H4 (cell line): Measurements from ENCODE around the gene MAEL. TPM values are rescaled to one million over a fixed set of nuclear protein-coding genes. Genes with fewer than 3 reads are reported as not detected.
A peak's percentile ranks its signal among the peaks of the same experiment; 100 is the strongest.

Experiments used
- DNase-seq: peaks from one replicate; pipeline ENCODE4 v3.0.0-alpha.2; 2015; ENCODE audit warnings: low spot score
- total RNA-seq: library from RNA; depleted of rRNA; stranded (reverse); fragments of >200 nt; shearing (Covaris generic); gene quantifications from 2 replicates; pipeline ENCODE4 v1.2.3, GENCODE V29; 2014; rRNA removed

Gene MAEL
- total RNA-seq, 1 experiment from 2014 or later: not detected

- DNase-seq: no peak
Observed at GRCh38 chr1:167056529-167057231, 67.6 kb downstream of the MAEL start.

- peak; percentile 77 for DNase-seq
Observed at GRCh38 chr1:167057241-167057688, 68.2 kb downstream of the MAEL start.

DNA sequence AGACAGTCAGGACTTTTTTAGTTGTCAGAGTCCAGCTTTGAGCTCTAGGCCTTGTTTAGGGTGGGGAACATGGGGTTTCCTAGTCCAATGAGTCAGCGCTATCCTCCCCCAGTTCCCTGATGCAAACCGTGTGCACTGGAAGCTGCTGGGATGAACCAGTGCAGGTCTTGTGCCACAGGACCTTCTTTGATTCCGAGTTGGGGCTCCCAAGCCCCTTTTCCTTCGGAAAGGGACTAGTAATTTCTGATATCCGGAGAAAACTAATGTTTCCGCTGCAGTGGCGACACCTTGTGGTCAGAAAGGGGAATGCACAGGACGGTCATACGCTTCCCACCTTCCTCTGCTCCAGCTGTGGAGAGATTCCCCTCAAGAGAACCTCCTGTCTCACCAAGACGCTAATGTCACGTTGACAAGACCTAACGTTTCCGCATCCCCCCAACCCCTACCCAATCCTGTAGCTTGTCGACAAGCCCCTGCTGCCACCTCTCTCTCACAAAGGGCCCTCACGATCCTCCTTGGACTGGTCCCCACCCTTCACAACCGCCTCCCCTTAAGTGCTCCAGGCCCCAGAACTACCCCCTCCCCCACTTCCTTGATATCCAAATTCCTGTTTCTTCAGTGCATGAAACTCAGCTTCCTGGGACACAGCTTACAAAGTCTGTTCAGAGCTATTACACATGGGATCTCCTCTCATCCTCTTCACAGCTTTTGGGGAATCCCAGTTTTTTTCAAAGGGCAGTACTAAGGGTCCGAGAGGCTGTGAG lies 70.1 kb downstream of the MAEL start:
- DNase-seq: peak; percentile 62

- DNase-seq: no peak
Observed at GRCh38 chr1:167059809-167060107, 70.7 kb downstream of the MAEL start.

GRCh38 chr1:167060141-167061072 lies 71.3 kb downstream of the MAEL start:
- no peak for DNase-seq

GRCh38 chr1:167061073-167061464 lies 72.0 kb downstream of the MAEL start:
- DNase-seq: no peak

GRCh38 chr1:167064621-167065020 lies 75.5 kb downstream of the MAEL start:
- DNase-seq: no peak

GRCh38 chr1:167065471-167065870 lies 76.4 kb downstream of the MAEL start:
- no peak for DNase-seq

DNA sequence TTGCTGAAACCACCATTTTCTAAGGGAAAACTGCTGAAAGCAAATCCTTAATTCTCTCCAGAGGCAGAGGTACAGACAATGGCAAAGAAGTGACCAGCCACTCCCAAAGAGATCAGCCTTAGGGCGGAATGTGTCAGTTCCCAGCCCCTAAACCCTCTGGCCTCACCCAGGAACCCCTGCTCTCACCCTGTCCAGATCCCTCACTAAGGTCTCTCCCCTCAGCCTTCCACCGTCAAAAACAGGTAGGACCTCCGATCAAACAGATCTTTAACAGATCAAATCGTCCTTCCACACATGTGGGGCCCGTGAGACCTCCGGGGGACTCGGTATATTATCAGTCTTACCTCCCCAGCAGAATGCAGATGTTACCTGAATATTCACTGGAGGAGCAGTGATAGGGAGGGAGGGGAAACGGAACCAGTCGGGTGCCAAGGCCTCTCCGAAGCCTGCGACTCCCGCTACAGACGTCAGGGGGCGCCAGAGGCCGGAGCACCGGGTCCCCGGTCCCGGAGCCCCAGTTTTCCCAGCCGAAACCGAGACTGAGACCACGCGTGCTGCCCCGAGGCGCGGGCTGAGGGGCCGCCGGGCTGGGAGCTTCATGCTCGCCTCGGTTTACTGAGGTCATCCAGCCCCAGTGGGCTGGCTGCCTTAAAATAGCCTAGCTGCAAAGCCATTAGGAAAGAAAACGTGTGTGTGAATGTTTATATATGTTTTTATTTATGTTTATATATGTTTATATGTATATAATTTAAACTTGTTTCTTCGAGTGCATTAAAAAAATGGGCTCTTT lies 77.4 kb downstream of the MAEL start:
- peak; percentile 29 for DNase-seq

DNA sequence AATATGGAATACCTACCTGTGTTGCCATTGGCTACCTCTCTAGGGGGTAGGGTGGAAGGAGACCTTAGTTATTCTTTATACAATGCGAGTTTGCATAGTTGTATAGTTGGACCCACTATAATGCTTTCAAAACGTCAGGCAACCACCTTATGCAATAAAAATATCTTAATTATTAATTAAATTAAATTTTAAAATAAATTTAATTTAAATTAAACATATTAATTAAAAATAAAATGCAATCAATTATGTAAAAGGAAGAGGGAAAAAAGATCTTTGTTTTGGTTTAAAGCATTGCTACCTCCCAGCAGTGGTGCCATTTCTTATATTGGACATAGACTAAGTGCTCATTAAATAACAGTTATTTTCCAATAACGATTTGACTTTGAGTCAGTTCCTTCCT lies 78.8 kb downstream of the MAEL start:
- no peak for DNase-seq

DNA sequence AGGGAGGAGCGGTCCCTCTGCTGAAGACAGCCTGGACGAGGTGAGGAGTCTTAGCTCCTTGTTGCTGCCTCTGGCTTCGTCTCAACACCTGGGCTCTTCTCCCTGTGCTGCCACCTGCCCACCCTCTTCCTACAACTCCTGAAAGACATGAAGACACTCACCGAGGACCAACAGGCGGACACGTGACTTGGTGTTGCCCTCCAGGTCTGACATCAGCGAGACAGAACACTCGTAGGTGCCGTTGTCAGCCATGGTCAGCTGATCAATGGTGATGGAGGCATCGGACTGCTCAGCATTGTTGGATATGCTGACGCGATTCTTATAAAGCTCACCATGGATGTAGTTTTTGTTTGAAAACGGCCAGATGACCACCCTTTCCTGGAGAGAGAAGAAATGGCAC lies 79.7 kb downstream of the MAEL start:
- no peak for DNase-seq

DNA sequence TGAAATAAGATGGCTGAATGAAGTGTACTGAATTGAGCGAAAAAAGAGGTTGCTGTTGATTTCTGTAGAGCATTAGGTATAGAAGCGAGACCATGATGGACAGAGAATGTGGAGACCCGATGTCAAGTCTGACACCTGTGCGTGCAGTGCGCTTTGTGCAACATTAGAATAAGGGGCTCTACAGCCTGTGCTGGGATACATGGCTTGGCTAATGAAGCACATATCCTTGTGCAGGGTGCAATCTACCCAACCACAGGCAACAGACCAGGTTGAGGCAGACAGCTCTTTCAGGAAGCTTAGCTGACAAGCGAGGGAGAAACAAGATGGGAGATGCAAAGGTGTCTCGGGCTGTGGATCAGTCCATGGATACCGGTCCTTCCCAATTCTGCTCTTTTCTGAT lies 82.2 kb downstream of the MAEL start:
- no peak for DNase-seq

Other genes with a start within 250 kb of the MAEL start
- 22.2 and 29.9 TPM in 2 replicates for gene POGK, start 149.8 kb upstream of the MAEL start, total RNA-seq
- 16.3 and 20.9 TPM in 2 replicates for gene TADA1, start 113.0 kb upstream of the MAEL start, total RNA-seq
- gene ILDR2, start 13.7 kb upstream of the MAEL start, total RNA-seq: 5.9 and 7.0 TPM in 2 replicates
- not detected in 2 replicates for gene GPA33, start 101.1 kb downstream of the MAEL start, total RNA-seq
- 0.04 TPM in 1 of 2 replicates, not detected in the other for gene STYXL2, start 104.8 kb downstream of the MAEL start, total RNA-seq
- 2.2 and 3.3 TPM in 2 replicates for gene POU2F1, start 231.6 kb downstream of the MAEL start, total RNA-seq